HG03342 (cell line): ENCODE results near the gene ZNF644.

ENCODE experiments used
- ATAC-seq: cut with Tn5 transposase; IDR thresholded peaks from one replicate; pipeline ENCODE4 v1.9.1; 2021; ENCODE audit warnings: mild to moderate bottlenecking, moderate library complexity; ENCODE audit not compliant: unreplicated experiment

Gene ZNF644

GRCh38 chr1:90989302-90989701, 32.5 kb downstream of the ZNF644 start:
- no peak for ATAC-seq

DNA sequence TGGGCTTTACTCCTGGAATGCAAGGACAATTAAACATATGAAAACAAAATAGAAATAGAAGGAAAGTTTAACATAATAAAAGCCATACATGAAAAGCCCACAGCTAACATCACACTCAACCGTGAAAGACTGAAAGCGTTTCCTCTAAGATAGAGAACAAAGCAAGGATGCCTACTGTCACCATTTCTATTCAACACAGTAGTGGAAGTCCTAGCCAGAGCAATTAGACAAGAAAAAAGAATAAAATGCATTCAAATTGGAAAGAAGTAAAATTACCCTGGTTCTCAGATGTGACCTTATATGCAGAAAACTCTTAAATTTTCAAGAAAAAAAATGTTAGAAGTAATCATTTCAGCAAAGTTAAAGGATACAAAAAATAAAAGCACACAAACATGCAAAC, 34.0 kb downstream of the ZNF644 start:
- ATAC-seq = no peak

- ATAC-seq = no peak
Measured at GRCh38 chr1:90986953-90987352, 34.9 kb downstream of the ZNF644 start.

- no peak for ATAC-seq
Measured at GRCh38 chr1:90977522-90977921, 44.3 kb downstream of the ZNF644 start.

DNA sequence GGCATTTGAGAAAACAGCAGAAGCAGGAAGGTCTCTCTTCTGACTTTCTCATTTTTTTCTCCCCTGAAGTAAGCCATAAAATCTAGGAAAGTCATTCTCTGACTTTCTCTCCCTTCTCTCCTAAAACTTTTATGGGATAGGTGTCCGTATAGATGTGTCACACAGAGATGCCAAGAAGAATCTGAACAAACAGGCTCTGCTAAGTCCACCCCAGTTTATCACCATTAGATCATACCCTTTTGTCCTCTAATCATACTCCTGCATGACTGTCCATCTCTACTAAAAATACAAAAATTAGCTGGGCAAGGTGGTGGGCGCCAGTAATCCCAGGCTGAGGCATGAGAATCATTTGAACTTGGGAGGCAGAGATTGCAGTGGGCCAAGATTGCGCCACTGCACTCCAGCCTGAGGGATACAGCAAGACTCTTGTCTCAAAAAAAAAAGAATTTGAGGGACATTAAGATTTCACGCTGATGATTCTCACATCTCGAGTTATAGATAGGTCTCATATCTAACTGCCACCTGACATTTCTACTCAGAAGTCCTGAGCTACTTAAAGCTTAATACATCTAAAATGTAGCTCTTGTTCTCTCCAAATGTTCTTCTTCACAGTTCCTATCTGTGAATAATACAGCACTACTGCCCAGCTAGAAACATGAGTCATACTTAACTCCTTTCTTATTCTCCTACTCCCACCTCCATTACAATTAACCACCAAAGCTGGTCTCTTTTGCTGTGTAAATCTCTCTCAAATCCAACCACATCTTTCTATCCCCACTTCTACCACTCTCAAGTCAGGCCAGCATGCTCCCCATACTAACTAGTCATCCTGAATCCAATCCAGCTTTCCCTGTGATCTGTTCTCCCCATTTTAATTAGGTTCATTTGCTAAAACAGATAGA, 47.7 kb downstream of the ZNF644 start:
- no peak for ATAC-seq

DNA sequence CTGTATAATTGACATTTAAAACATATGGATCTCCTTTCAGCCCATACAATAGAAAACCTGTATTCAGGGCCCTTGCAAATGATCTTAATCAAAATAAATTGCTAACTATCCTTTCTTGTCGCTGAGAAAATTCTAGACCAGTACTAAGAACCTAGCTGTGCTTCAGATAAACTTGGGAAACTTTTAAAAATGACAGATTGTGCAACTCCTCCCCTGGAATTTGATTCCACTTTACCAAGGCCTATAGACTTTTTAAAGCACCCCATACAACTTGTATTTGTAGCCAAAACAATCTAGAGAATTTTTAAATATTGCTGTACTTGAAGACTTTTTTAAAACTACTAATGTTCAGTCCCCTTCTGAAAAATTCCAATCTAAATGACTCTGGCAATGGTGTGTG, 51.6 kb downstream of the ZNF644 start:
- ATAC-seq = no peak

DNA sequence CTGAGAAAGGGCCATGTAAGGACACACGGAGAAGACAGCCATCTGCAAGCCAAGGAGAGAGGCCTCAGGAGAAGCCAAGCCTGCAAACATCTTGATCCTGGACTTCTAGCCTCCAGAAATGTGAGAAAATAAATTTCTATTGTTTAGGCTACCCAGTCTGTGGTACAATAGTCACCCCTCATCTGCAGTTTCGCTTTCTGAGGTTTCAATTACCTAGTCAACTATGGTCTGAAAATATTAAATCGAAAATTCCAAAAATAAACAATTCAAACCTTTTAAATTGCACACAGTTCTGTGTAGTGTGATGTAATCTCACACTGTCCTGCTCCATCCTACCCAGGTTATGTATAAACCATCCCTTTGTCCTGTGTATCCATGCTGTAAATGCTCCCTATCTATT, 52.6 kb downstream of the ZNF644 start:
- no peak for ATAC-seq

- ATAC-seq = no peak
Measured at GRCh38 chr1:90964444-90965035, 57.3 kb downstream of the ZNF644 start.

DNA sequence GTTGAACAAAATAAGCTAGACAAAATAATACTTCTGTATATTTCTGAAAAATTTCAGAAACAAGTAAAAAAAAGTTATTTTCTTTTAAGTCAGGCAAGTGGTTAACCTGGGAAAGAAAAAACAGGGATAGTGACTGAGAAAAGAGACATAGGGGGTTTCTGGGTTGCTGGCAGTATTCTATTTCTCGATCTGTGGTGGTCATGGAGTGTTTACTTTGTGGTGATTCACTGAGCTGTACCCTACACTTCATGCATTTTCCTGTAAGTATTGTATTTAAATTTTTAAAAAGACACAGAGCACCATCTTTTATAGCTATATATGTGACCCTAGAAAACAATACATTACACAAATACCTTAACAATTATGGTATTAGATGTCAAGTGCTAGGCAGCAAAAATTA, 58.2 kb downstream of the ZNF644 start:
- ATAC-seq = no peak

GRCh38 chr1:90963236-90963635, 58.6 kb downstream of the ZNF644 start:
- no peak for ATAC-seq

DNA sequence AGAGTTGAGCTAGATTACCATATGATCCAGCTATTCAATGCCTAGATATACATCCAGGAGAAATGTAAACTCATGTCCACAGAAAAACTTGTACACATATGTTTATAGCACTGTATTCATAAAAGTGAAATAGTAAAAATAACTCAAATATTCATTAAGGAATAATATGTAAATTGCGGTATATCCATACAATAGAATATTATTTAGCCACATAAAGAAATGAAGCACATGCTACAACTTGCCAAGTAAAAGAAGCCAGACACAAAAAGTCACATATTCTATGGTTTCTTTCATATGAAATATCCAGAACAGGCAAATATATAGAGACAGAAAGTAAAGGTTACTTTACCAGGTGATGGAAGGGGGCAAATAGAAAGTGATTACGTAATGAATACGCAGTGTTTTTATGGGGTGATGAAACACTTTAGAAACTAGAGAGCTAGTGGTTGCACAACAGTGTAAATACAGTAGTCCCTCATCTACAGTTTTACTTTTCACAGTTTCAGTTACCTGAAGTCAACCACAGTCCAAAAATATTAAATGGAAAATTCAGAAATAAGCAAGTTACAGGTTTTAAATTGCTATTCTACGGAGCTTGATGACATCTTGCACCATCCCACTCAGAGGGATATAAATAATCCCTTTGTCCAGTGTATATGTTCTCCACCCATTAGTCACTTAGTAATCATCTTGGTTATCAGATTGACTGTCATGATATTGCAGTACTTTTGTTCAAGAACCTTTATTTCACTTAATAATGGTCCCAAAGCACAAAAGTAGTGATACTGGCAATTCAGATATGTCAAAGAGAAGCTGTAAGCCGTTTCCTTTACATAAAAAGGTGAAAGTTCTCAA, 62.3 kb downstream of the ZNF644 start:
- no peak for ATAC-seq

GRCh38 chr1:90957497-90957896, 64.3 kb downstream of the ZNF644 start:
- ATAC-seq = no peak

- no peak for ATAC-seq
Measured at GRCh38 chr1:90955769-90956168, 66.1 kb downstream of the ZNF644 start.

DNA sequence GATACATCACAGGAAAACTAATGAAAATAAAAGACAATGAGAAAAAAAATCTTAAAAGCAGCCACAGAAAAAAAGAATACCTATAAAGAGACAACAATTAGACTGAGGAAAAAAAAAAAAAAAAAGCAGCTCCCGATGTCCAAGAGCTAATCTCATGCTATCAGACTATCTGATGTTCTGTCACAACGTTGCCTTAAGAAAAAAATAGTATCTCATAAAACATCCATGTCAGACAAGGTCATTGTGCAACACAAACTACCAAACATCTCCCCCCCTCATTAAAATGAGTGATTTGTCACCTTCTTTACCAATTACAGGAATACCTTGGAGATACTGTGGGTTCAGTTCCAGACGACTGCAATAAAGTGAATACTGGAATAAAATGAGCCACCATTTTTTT, 68.9 kb downstream of the ZNF644 start:
- no peak for ATAC-seq

DNA sequence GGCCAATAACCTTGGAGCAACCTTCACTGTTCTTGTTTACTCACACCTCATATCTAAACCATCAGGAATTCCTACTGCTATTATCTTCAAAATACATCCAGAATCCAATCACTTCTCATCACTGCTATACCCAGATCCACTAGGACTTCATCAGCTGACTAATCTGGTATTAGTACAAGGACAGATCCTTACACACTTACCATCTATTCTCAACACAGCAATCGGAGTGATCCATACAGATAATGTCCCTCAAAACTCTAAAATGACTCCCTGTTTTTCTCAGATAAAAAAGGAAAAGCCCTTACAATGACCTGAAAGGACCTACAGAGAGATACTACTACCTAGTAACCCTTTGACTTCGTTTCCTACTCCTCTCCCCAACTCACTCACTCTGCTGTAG, 70.8 kb downstream of the ZNF644 start:
- ATAC-seq = no peak

GRCh38 chr1:90948301-90948700, 73.5 kb downstream of the ZNF644 start:
- ATAC-seq = no peak

- no peak for ATAC-seq
Measured at GRCh38 chr1:90946630-90947029, 75.2 kb downstream of the ZNF644 start.

GRCh38 chr1:90945287-90945686, 76.5 kb downstream of the ZNF644 start:
- no peak for ATAC-seq

DNA sequence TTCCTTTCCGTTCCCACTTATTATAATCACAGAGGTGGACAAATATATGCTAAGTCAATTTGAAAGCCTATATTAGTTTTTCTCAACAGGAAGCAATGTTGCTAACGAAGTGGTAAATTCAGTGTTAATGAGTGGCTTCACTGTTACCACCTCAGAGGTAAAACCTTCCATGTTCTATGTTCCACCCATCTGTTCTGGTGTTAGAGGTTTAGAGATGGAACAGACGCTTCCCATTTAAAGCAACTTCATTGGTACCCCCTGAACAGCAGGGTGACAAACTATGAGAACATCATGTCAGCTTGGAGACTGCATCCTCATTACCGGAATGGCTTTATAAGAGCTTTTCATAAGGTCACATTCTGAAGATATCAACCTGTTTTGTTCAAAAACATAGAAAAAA, 77.9 kb downstream of the ZNF644 start:
- no peak for ATAC-seq

DNA sequence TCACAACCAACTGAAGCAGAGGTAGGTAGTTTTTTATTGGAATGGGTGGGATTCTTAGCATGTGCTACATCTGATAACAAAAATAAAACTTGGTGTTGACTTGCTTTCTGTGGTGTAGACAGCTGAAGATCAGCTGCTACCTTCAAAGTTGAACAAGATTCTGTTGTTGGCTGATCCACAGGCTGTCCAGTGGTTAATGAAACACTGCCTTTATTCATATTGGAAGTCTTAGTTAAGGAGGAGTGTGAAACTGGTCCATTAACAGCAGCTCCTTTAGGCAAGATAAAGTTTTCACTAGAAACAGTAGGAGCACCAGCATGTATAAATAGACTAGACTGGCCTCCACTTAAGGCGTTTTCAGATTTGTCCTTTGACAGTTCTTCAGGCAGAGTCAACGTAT, 81.1 kb downstream of the ZNF644 start:
- no peak for ATAC-seq

- no peak for ATAC-seq
Measured at GRCh38 chr1:90936731-90937130, 85.1 kb downstream of the ZNF644 start.

DNA sequence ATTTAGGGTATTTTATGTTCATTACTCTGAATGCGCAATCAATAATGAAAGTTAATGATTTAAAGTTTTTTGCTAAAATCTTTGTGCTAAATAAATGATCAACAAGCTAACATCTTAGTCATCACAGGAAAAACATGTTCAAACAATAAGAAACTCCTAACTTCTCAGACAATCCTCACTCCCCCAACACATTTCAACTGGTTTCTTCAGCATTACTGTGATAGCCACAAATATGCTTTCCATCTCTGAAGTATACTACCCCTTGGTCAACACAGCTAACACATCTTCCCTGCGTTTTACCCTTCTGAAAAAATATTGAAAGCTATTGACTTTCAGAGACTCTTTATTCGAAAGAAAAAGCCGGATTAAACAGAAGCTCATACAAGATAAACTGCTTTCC, 85.8 kb downstream of the ZNF644 start:
- ATAC-seq = no peak
